Effector memory CD4-positive, alpha-beta T cell (primary cell): Measurements from ENCODE around the gene RGS12.

Source experiments
- DNase-seq, 3 donors: peaks; one replicate each; pipeline ENCODE4 v3.0.0-alpha.2; 2020
- H3K27ac ChIP-seq: 2 replicates; pipeline ENCODE4 v1.7.0; 2013; ENCODE audit warnings: mild to moderate bottlenecking, low read length, moderate library complexity; ENCODE audit not compliant: insufficient read depth, poor library complexity, severe bottlenecking
- H3K27me3 ChIP-seq: replicated peaks from 2 replicates; pipeline ENCODE4 v1.7.0; 2013; ENCODE audit warnings: mild to moderate bottlenecking, low read length; ENCODE audit not compliant: insufficient read depth, control insufficient read depth, poor library complexity, severe bottlenecking
- H3K36me3 ChIP-seq: 2 replicates; pipeline ENCODE4 v1.7.0; 2013; ENCODE audit warnings: mild to moderate bottlenecking, low read length, moderate library complexity; ENCODE audit not compliant: control insufficient read depth, insufficient read depth
- H3K4me1 ChIP-seq: 2 replicates; pipeline ENCODE4 v1.7.0; 2013; ENCODE audit warnings: low read length, mild to moderate bottlenecking; ENCODE audit not compliant: control insufficient read depth, insufficient read depth, poor library complexity, severe bottlenecking
- H3K4me3 ChIP-seq: 2 replicates; pipeline ENCODE4 v1.7.0; 2013; ENCODE audit warnings: low read length, low read depth, mild to moderate bottlenecking; ENCODE audit not compliant: insufficient read depth, poor library complexity, severe bottlenecking
- H3K9me3 ChIP-seq: 2 replicates; pipeline ENCODE4 v1.7.0; 2013; ENCODE audit warnings: mild to moderate bottlenecking, low read length, moderate library complexity; ENCODE audit not compliant: control insufficient read depth

Gene RGS12

DNA sequence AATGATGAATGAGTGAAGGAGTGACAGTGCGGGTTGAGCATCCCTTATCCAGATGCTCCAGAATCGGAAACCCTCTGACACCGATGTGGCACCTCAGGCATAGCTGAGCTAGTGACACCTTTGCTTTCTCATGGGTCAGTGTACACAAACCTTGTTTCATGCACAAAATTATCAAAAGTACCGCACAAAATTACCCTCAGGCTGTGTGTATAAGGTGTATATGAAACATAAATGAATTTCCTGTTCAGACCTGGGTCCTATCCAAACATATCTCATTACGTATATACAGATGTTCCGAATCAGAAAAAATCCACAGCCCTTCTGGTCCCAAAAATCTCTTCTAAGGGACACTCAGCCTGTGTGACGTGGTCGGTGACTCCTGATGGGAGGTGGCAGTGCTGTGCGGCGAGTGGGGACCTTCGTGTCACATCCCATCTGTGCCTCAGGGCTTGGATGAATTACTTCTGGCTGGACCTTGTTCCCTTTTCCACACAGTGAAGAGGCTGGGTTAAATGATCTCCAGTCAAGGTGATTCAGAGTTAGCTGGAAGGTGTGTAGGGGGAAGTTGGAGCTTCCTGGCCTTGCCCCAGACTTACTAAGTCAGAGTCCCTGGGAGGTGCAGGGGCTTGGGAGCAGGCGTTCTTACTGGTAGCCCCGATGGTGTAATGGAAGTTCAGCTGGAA lies 18.8 kb downstream of the RGS12 start:
- no peaks in the 10 kb centered on the region for H3K9me3 ChIP-seq
- no peak overlapping the region for H3K4me3 ChIP-seq
- H3K36me3 ChIP-seq: no peaks in the 10 kb centered on the region
- H3K4me1 ChIP-seq: no peaks in the 10 kb centered on the region
- no peak for DNase-seq
- H3K27ac ChIP-seq: no peak overlapping the region
- no peaks in the 10 kb centered on the region for H3K27me3 ChIP-seq

DNA sequence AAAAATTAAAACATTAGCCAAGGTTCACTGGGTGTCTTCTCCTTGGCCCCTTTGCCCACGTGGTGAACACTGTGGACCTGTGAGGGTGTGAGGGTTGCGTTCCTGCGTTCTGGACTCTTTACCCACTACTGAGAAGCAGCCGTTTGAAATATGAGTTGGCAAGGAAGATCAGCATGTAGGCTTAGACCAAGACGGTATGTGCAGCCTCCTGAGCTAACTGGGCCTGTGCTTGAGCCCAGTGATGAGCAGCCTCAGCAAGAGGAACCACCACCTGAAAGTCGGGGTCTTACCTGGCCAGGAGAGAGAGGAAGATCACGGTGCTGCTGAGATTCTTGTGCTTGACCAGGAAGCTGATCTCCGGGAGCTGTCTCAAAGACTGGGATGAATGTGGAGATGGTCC lies 19.5 kb downstream of the RGS12 start:
- H3K4me3 ChIP-seq: no peak overlapping the region
- no peak for DNase-seq
- no peaks in the 10 kb centered on the region for H3K4me1 ChIP-seq
- H3K27me3 ChIP-seq: no peaks in the 10 kb centered on the region
- H3K36me3 ChIP-seq: no peaks in the 10 kb centered on the region
- no peak overlapping the region for H3K27ac ChIP-seq
- no peaks in the 10 kb centered on the region for H3K9me3 ChIP-seq

DNA sequence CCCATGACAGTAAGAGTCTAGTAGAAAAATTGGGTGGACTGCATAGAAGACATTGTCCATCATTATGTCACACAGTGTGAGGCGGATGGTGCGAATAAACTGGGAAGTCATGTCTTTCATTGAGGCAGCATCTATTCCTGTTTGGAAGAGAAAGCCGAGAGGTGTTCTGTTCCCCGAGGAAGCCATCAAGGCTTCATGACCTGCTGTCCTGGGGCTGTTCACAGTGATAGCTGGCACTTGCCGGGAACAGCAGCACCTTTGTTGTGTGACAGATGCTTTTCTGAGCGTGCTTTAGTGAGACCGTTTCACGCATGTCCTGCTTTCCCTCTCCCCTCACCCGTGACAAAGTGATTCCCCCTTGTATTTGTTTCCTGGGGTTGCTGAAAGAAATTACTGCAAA lies 20.3 kb downstream of the RGS12 start:
- no peaks in the 10 kb centered on the region for H3K27me3 ChIP-seq
- H3K36me3 ChIP-seq: no peaks in the 10 kb centered on the region
- no peaks in the 10 kb centered on the region for H3K9me3 ChIP-seq
- no peaks in the 10 kb centered on the region for H3K4me1 ChIP-seq
- H3K4me3 ChIP-seq: no peak overlapping the region
- DNase-seq: no peak
- H3K27ac ChIP-seq: no peak overlapping the region

DNA sequence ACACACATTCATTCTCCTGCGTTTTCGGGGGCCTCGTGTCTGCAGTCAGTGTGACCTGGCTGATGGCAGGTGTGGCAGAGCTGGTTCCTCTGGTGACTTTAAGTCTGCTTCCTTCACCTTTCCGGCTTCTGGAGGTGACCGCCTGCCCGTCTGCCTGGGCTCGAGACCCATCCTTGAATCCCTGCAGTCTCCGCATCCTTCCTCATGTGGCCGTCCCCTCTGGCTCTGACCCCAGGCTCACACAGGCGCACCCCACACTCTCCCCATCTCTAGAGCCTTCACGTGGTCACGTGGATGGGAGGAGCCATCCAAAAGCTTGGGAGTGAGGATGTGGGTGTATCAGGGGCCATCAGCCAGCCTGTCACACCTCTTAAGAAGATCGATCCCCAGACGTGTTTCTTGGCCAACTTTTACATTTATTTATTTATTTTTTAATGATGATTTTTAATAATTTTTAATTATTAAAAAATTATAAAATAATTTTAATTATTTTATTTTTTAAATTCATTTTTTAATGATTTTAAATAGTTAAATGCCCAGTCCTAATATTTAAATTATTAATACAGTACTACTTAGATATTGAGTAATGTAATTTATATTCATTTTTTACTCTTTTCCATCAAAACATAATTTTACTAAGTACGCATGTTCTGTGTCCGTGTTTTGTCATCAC lies 20.9 kb downstream of the RGS12 start:
- Histone ChIP-seq H3K27me3 (no peaks in the 10 kb centered on the region), H3K9me3 (no peaks in the 10 kb centered on the region), H3K27ac (no peak overlapping the region), H3K36me3 (no peaks in the 10 kb centered on the region), H3K4me3 (no peak overlapping the region), H3K4me1 (no peaks in the 10 kb centered on the region)
- no peak for DNase-seq

DNA sequence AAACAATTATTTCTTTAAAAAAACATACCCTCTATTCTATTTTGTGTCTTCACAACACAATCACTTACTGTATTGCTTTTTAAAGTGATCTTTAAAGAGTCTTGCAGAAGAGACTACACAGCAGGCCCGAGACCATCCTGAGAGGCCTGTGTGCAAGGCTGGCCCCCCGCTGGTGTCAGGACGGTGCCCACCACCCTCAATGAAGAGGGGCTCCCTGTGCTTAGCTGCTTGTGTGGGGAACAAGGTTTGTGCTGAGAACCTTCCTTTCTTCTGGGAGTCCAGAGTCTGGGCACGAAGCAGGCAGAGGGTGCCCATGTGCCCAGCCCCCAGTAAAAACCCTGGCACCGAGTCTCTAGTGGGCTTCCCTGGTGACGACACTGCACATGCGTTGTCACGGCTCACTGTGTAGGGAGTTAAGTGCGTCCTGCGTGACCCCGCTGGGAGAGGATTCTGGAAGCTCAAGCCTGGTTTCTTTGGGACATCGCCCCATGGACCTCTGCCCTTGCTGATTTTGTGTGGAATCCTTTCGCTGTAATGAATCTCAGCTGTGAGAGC lies 22.0 kb downstream of the RGS12 start:
- Histone ChIP-seq H3K27me3 (no peaks in the 10 kb centered on the region), H3K4me3 (no peak overlapping the region), H3K27ac (no peak overlapping the region), H3K9me3 (no peaks in the 10 kb centered on the region), H3K36me3 (no peaks in the 10 kb centered on the region), H3K4me1 (no peaks in the 10 kb centered on the region)
- DNase-seq: no peak

DNA sequence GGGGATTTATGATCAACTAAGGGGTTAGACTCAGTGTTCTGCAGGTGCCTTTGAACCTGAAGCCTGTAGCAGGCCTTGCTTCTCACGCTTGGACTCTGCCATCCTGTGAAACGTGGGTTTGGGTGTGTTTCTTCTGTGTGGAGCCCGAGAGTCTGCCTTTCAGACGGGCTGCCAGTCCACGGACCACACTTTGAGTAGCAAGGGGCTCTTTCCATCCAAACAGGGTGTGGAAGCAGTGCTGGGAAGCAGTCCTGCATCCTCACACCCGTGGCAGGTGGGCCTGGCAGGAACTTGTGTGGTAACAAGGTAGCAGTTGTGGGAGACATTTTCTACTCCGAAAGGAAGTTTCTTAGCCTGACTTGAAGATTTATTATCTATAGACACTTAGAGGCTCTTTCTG lies 22.7 kb downstream of the RGS12 start:
- H3K4me3 ChIP-seq: no peak overlapping the region
- H3K27ac ChIP-seq: no peak overlapping the region
- no peak for DNase-seq
- no peaks in the 10 kb centered on the region for H3K27me3 ChIP-seq
- H3K36me3 ChIP-seq: no peaks in the 10 kb centered on the region
- no peaks in the 10 kb centered on the region for H3K4me1 ChIP-seq
- H3K9me3 ChIP-seq: no peaks in the 10 kb centered on the region

DNA sequence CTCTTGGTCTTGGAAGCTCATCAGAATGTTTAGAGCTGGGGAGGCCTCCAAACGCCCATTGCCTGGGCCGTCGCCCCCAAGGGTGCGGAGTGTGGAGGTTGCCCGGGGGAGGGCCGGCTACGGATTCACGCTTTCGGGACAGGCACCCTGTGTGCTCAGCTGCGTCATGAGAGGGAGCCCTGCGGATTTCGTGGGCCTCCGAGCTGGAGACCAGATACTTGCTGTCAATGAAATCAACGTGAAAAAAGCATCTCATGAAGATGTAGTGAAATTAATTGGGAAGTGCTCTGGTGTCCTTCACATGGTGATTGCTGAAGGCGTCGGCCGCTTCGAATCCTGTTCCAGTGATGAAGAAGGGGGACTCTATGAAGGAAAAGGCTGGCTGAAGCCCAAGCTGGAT lies 23.3 kb downstream of the RGS12 start:
- no peak for DNase-seq
- Histone ChIP-seq H3K4me1 (no peaks in the 10 kb centered on the region), H3K36me3 (no peaks in the 10 kb centered on the region), H3K27me3 (no peaks in the 10 kb centered on the region), H3K4me3 (no peak overlapping the region), H3K9me3 (no peaks in the 10 kb centered on the region), H3K27ac (no peak overlapping the region)

DNA sequence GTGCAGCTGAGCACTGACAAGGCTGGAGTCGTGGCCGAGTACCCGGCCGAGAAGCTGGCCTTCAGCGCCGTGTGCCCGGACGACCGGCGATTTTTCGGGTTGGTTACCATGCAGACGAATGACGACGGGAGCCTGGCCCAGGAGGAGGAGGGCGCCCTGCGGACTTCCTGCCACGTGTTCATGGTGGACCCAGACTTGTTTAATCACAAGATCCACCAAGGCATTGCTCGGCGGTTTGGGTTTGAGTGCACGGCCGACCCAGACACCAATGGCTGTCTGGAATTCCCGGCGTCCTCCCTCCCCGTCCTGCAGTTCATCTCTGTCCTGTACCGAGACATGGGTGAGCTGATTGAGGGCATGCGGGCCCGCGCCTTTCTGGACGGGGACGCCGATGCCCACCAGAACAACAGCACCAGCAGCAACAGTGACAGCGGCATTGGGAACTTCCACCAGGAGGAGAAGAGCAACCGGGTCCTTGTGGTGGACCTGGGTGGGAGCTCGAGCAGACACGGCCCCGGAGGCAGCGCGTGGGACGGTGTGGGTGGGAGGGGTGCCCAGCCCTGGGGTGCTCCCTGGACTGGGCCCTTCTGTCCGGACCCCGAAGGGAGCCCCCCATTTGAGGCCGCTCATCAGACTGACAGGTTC lies 24.3 kb downstream of the RGS12 start:
- Histone ChIP-seq H3K36me3 (no peaks in the 10 kb centered on the region), H3K9me3 (no peaks in the 10 kb centered on the region), H3K27me3 (no peaks in the 10 kb centered on the region), H3K4me3 (no peak overlapping the region), H3K4me1 (no peaks in the 10 kb centered on the region), H3K27ac (no peak overlapping the region)
- DNase-seq: no peak

DNA sequence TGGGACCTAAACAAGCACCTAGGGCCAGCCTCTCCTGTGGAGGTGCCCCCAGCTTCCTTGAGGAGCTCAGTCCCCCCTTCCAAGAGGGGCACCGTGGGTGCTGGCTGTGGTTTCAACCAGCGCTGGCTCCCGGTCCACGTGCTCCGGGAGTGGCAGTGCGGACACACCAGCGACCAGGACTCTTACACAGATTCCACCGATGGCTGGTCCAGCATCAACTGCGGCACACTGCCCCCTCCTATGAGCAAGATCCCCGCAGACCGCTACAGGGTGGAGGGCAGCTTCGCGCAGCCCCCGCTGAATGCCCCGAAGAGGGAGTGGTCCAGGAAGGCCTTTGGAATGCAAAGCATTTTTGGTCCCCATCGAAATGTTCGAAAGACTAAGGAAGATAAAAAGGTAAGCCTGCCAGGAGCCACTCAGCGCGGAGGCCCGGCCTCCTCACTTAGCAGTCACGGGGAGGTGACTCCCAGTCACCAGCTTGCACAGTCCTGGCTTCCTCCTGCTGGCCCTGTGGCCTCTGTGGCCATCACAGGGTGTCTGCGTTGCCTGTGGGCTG lies 24.9 kb downstream of the RGS12 start:
- no peaks in the 10 kb centered on the region for H3K4me1 ChIP-seq
- no peaks in the 10 kb centered on the region for H3K36me3 ChIP-seq
- DNase-seq: no peak
- H3K27me3 ChIP-seq: no peaks in the 10 kb centered on the region
- no peaks in the 10 kb centered on the region for H3K9me3 ChIP-seq
- no peak overlapping the region for H3K27ac ChIP-seq
- H3K4me3 ChIP-seq: no peak overlapping the region

DNA sequence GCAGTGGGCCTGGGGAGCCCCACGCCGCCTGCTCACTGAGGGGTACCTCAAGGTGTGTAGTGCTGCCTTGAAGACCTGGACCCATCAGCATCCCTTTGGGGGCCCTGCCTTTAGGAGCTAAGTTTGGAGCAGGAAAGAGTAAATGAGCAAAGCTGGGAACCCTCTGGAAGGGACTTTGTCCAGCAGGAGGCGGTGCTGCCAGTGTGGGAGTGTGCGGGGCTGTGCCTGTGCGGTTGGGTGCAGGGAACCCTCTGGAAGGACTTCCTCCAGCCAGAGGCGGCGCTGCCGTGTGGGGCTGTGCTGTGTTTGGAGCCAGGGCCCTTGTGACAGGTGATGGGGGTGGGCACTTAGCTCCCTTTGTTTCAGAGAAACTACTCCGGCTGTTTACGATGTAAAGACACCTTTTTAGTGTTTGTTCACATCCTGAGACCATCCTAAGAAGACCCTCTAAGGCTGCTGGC lies 25.8 kb downstream of the RGS12 start:
- Histone ChIP-seq H3K9me3 (no peaks in the 10 kb centered on the region), H3K27me3 (no peaks in the 10 kb centered on the region), H3K36me3 (no peaks in the 10 kb centered on the region), H3K4me1 (no peaks in the 10 kb centered on the region), H3K4me3 (no peak overlapping the region), H3K27ac (no peak overlapping the region)
- no peak for DNase-seq
